Umbilical cord (tissue), 2 donors: ENCODE data around the gene HSF5. TPM values are rescaled to one million over a fixed set of nuclear protein-coding genes. Genes with fewer than 3 reads are reported as not detected.
"Not testable (repeated sequence)": the region's sequence is repeated elsewhere in the genome, so short reads cannot be mapped to it uniquely, and the experiment has no call there.

Experiments used
- DNase-seq: peaks from one replicate; pipeline ENCODE4 v3.0.0-alpha.2; 2015; ENCODE audit warnings: low spot score
- total RNA-seq: library from RNA; depleted of rRNA; stranded (reverse); fragments of >200 nt; gene quantifications from one replicate; pipeline ENCODE4 v1.2.3, GENCODE V29; 2014; ENCODE audit warnings: low replicate concordance; ENCODE audit not compliant: insufficient read depth

The HSF5 gene
- total RNA-seq, 1 donor from 2014 or later = 0.72 TPM

DNA sequence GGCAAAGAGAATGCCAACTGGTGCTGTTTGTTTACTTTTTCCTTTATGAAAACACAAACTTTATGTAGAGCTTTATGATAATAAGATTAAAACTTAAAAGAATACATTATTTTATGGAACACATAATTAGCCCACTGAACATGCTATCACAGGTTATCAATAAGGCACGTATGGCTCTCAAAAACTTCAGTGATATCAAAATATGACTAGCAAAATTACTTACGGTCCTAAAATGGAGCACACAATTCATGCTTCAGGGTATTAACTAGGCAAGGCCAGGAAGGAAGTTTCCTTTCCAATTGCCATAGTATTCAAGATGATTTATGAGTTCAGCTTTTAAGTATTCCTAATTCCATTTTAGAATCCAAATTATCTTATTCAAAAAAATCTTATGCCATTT is 74.5 kb downstream of the HSF5 start:
- DNase-seq = no peak

DNA sequence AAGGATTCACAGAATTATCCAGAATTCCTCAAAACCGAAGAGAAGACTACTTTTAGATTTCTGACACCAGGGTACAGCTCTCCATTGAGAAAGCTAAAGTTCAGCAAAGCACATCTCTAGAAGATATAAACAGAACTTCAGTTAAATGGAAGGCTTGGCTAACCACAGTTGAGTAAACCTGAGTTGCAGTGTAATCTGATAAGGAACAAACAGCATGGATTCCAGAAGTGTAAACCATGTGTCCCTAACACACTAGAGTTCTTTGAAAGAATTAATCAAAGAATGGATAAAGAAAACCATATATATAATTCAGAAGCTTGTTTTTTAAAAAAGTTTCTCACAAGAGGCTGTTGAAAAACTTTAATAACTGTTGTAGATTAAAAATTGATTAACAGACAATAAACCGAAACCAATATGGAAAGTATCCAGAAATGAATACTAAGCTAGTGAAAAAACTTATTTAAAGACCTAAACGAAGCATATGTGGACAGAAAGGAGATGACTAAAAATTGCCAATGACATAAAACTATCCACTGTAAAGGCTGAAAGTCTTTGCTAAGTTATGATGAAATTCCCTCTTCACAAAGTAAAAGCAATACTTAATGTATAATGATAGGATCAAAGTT is 75.1 kb downstream of the HSF5 start:
- DNase-seq = no peak

DNA sequence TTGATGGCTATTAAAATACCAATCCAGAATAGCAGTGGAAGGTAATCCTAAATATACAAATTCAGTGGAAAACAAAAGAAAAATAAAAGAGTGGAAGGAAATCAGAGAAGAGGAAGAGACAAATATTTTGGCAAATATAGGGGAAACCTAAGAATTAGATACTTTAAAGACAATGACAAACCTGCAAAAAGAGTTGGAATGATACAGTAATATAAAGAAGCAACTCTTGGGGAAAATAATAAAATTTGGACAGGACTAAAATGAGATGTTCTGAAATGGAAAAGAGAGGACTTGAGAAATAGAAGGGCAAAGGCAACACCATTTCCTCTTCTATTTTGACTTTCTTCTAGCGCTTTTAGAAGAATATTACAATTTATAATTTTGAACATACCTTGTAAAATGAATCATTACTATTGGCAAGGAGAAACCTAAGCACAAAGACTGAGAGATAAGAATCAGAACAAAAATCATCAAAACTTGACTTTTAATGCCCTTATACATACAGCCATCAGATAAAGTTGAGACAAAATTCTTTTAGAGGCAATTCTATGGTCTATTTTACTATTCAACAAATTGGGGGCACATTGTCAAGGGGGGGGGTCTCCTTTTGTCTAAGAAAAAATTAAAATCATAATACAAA is 76.0 kb downstream of the HSF5 start:
- no peak for DNase-seq

DNA sequence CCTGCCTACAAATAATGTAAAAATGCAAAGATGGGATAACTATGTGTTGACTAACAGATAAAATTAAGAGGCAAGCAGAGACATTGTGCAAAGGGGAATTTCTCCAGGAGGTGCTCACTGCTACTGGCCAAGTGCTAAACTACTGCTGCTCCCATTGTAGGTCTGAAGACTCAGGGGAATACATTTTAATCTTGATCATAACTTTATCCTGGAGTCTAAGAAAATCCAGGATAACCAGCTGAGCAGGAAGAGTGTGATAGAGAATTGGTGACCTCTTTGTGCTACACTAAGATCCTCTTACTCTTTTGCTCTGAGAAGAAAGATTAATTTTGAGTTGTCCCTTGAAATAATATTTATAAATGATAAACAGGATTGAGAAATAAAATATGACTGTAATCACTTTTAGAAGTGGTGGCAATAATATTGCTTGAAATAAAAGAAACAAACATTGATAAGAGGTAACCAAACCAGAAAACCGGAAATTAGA is 76.8 kb downstream of the HSF5 start:
- no peak for DNase-seq

DNA sequence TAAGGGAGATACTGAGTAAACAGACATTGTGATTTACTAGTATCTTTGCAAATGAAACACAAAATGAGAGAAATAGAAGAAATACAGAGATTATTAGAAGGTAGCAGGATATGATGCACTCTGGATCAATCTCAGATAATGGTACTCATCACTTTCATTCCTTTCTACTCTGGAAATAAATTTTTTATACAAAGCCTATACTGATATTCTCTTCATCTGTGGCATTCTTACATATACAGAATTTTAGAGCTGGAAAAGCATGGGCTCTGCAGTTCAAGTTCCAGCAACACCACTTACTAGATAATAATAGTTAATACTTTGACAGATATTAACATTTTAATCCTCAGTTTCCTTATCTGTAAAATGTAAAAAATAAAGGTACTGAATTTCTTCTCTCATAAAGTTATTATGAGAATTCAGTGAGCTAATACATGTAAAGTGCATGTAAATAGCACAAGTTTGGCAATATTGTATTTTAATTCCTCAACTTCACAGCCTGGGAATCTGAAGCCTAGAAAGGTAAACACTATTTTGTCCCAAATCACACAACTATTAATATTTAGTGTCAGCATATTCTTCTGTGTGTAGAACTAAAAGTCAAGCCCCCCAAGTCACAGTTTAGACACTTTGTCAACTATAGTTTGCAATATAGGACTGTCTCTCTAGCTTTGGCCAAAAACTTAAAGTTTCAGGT is 77.3 kb downstream of the HSF5 start:
- DNase-seq = no peak

DNA sequence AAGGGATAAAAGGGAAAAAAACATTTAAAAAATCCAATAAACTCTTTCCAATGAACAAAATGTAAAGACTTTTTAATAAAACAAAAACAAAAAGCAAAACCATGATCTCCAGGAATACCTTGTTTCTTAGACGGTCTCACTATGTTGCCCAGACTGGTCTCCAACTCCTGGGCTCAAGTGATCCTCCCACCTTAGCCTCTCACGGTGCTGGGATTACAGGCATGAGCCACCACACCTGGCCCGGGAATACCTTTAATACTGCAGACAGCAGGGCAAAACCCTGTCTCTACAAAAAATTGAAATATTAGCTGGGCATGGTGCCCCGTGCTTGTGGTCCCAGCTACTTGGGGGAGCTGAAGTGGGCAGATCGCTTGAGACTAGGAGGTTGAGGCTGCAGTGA is 78.8 kb downstream of the HSF5 start:
- no peak for DNase-seq

DNA sequence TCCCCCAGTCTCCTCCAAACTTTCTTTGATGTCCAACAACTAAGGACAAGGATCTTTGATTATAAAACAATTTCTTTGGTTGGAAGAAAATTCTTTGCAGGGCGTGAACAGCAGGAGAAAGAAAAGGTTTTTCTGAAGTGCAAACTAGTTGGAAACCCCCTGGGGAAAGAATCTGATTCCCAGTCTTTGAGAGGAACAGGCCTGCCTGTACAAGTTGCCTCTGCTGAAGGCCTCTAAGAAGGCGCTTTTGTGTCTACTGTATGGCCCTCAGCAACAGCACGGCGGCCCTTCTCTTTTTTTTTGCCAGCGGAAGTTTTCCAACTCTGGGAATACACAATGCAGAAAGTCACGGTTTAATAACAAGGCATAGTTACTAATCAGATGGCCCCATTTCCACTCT is 84.9 kb downstream of the HSF5 start:
- peak; percentile 15 for DNase-seq

DNA sequence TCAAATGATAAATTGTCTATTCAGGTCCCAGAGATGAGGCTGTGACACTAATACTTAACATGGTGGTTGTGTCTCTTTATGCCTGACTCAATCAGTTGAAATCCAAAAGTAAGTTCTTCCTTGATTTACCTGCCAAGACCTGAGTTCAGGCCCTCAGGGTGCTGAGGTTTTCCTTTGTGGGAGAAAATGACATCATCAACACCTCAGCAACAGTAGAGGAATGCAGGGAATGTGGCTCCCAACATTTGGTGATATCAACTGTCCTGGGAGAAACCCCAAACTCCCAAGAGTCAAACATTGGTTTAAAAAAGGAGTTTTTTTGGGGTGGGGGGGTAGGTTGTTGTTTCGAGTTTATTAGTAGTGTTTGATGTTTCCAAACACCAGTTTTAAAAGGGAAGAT is 85.5 kb downstream of the HSF5 start:
- no peak for DNase-seq

DNA sequence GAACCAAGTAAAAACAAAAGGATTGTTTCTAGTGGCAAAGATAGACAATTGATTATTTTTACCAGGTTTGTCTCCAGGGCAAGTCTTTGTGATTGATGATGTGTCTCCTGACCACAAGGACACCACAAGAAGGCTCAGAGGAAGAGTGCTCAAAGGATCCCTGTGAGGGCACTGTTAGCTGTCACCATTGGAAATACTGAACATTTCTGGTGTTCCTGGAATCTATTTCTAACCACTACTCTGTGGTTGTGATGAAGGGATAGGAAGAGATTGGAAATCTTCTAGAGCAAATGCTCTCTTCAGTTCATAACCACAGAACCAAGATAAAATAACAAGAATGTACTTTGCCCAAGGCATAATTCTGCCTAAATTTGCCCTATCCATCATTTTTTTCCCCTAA is 86.2 kb downstream of the HSF5 start:
- no peak for DNase-seq

DNA sequence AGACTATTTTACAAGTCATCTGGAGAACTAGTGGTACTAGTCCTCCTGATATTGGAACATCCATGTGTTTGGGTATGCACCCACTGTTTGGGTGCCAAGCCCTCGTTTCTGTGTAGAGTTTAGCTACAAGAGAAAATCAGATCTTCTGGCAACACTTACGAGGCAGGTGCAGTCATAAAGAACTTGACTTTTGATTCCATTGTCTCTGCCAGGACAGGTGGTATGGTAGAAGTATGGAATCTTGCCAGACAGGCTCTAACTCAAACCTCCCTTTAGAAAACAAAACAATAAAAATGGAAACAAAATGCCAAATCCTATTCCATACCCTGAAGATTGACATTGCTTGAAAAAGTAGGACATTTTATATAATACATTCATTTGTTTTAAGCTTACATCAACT is 86.9 kb downstream of the HSF5 start:
- DNase-seq = no peak

DNA sequence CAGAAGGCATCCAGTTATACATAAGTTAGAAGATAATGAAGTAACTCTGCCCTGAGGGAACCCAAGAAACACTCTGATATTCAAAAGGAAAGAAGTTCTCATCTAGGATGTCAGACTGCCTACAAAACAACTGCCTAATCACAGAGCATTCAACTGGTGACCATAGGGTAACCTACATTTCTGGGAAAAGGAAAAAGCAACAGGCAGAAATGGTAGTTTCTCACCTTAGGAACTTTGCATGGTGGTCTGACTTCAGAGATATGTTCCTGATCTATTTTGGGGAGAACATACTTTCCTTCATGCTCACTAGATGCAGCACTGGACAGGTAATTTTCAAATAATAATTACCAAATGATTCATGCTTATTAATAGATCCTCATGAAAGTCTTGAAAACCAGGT is 87.4 kb downstream of the HSF5 start:
- no peak for DNase-seq

DNA sequence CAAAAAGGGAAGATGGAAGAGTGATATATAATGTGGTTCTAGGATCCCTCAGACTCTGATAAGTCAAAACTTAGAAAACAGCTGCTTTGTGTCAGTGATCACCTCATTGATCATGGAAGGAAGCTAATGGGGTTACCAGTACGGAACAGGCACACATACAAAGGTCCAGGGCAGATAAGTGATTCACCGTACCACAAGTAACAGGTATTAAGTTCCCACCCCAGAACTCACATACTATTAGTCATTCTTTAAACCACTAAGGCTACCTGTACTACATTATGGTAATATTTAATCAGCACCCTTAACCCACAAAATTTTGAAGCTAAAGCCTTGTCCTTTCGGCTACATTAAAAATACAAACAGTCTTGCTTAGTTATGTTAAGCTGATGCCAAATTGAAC is 88.2 kb downstream of the HSF5 start:
- no peak for DNase-seq

DNA sequence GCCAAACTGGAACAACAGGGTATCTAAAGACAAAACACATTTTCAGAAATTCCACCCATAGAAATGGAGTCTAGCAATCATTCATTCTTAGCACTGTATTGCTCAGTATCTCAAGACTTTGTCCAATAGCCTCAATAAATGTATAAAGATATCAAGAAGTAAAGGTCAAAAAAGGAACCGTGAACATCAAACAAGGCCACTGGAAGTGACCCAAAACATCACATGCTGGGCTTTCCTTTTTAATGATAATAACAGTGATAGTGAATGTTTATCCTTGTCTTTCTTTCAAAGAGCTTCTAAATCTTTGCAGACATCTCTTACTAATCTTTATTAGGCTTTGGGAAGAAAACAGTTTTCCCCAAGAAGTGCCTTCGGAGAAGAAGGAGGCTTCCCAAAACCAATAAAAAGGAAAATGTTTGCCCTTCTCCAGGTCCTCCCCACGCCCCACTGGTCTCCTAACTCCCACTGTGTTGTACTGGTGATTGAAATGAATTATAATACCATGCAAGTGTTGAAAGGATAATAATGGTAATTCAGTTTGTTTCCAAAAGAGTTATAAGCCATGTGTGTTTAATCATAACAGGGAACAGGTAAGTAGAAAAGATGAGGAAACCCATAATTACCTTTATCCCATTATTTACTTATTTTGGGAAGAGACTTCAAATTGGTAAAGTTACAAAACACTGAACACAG is 89.5 kb downstream of the HSF5 start:
- no peak for DNase-seq

DNA sequence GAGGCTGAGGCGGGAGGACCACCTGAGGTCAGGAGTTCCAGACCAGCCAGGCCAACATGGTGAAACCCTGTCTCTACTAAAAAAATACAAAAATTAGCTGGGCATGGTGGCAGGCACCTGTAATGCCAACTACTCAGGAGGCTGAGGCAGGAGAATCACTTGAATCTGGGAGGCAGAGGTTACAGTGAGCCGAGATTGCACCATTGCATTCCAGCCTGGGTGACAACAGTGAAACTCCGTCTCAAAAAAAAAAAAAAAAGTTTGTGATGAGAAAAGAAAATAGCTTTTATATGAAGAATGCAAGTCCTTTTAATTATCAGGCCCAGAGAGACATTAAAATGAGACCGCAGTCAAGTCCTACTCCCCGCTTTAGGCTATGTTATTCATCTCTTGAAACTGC is 90.8 kb downstream of the HSF5 start:
- not testable (repeated sequence) for DNase-seq

DNA sequence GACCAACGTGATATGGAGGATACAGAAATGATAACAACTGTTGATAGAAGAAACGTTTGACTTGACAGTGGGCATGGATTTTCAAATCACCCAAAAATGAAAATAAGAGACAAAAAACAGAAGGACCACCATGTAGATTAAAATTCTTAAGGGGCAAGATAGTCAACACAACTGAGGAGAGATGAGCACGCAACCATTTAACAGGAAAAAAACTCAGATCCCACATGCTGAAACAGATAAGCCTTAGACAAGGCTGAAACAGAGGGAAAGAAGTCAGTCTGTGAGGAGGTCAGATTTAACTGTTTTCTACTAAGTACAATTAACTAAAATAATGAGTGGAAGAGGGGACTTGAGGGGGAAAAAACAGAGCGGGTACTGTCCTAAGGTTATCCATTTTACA is 92.0 kb downstream of the HSF5 start:
- no peak for DNase-seq

DNA sequence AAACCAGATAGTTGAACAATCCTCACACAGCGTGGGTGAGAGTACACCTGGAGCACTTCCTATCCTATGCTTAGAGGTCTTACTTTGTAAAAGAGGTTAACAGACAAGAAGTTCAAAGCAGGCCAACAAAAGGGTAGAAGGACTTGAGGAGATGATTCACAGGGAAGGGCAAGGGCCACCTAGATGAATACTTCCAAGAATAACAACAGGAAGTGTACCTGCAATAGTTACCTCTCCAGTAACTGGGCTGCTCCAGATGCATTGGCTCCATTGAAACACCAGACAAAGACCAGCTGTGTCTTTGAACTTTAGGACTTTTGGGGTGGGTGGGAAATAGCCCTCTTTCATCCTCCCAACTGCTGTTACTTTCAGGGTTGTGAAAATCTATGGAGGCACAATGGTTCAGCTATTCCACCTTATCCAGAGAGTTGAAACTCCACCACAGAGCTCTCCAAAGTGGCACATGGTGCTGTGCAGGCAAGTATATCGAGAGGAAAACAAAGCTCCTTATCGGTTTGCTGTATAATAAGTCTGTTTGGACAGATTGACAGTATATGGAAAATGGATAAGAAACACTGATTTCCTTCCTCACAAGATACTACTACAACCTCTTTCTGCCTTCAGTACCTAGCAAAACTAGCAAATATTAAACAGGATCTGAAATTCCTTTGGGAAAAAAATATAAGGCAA is 93.5 kb downstream of the HSF5 start:
- no peak for DNase-seq

DNA sequence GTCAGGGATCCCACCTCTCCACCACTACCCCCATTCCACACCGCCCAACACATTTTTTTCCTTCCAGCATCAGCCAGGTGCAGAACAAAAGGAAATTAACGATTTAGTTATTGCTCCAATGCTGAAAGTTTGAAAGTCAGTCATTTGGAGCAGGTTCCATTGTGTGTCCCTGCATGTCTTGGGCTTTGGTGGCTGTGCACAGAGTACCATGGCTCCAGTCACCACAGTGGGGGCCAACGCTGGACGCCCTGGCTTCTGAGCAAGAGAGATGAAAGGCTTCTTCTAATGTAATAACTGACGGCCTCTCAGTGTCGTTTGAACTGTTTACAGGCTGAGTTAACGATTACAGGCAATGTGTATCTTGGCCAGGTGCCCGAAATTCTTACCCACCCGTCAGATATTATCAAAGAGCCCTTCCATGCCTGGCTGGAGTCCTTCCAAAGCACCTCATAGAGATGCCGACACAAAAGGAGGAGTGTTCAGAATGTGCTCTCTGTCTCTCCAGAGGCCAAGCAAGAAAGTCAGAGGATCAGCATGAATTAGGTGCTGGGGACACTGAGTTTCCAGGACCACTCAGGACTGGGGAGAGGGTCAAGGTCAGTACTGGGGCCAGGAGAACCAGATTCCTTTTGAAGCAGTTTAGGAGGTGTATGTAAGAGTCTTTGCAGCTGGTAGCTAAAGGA is 96.8 kb downstream of the HSF5 start:
- DNase-seq = peak; percentile 76

DNA sequence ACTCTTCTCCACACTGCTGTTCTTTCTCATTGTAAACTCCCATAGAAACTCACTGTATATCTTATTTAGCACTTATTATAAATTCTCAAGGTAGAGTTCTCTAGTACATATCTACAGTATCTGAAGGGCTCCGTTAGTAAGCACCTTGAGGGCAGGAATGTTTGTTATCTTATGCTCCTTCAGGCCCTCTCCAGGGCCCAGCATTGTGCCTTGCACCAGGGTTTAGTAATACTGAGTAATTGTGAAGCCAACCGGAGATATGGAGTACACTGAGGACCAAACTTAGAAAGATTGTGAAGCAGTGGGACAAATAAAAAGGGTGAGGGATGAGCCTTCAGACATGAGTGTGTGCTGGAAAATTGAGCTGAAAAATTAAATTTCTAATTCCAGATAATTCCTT is 97.3 kb downstream of the HSF5 start:
- no peak for DNase-seq

DNA sequence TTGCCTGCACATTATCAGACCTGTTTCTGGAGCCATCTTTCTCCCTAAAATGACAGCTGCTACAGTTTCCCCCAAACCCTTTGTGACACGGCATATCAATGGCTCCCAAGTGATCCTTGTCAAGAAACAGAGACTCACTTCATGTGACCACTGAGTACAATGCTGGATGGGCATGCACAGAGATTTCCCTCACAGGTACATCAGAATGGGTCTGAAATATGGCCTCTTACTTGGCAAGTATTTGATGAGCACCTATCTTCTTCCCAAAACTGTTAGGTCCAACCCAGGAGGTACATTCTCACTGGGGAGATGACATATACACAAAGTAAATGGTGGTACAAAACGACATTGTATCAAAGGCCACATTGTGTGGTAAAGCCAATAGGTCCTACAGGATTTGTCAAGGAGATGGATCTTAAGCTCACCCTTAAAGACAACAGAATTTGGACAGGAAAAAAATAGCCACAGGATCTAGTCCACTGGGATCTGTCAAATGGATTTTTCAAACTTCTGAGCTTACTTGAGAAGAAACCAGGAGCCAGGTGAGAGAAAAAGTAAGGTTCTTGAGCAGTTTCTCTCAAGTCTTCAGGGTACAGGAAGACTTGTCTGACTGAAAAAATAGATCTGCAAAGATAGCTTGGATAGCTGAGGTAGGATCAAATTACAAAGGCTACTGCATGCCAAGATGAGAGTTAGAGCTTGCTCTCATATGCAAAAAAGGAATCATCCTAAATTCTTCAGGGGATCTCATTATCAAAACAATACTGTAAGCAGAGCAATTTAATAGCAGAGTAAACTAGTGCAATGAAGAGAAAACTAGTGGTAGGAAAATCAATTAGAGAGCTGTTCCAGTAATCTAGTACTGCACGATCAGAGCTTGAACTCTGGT is 99.7 kb downstream of the HSF5 start:
- DNase-seq = peak; percentile 32

DNA sequence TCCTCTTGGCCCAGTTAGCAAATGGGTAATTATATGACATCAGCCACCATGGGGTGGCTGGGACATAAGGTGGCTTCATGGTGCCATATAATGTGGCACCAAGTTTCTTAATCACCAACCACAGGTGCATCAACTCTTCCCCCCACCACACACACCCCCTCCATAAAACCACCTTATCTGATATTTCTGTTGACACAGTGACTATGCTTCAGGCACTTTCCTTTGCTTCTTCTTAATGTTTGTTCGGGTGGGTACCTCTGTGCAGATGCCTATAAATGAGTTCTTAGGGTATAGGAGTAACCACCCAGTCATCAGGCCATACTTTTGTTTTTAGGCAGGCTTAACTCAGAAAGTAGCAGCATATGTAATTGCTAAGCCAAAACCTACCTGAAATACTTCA is 100.4 kb downstream of the HSF5 start:
- no peak for DNase-seq
